MG63 (cell line): ENCODE measurements around the gene LRRC17. TPM values are rescaled to one million over a fixed set of nuclear protein-coding genes. Genes with fewer than 3 reads are reported as not detected.
"Not testable (repeated sequence)": the region's sequence is repeated elsewhere in the genome, so short reads cannot be mapped to it uniquely, and the experiment has no call there.

ENCODE experiments used
- DNase-seq: peaks from one replicate; pipeline ENCODE4 v3.0.0-alpha.2; 2020
- H3K27me3 ChIP-seq: fragments of 250-450 bp; sonication (Bioruptor Pico); 2 replicates; pipeline ENCODE4 v1.5.1; 2020; ENCODE audit warnings: mild to moderate bottlenecking, moderate library complexity
- H3K36me3 ChIP-seq: fragments of 250-450 bp; sonication (Bioruptor Pico); 2 replicates; pipeline ENCODE4 v1.5.1; 2020; ENCODE audit warnings: mild to moderate bottlenecking, moderate library complexity
- H3K4me3 ChIP-seq: fragments of 250-450 bp; sonication (Bioruptor Pico); 2 replicates; pipeline ENCODE4 v1.5.1; 2020; ENCODE audit warnings: mild to moderate bottlenecking, moderate library complexity
- H3K9me3 ChIP-seq: fragments of 250-450 bp; sonication (Bioruptor Pico); 2 replicates; pipeline ENCODE4 v1.5.1; 2020; ENCODE audit warnings: mild to moderate bottlenecking, moderate library complexity
- total RNA-seq: library from RNA; depleted of rRNA; stranded (reverse); fragments of >200 nt; shearing (Covaris generic); gene quantifications from 2 replicates; pipeline ENCODE4 v1.2.3, GENCODE V29; 2014; ENCODE audit warnings: low replicate concordance

LRRC17 gene
- total RNA-seq, 1 experiment from 2014 or later: 0.13 TPM

DNA sequence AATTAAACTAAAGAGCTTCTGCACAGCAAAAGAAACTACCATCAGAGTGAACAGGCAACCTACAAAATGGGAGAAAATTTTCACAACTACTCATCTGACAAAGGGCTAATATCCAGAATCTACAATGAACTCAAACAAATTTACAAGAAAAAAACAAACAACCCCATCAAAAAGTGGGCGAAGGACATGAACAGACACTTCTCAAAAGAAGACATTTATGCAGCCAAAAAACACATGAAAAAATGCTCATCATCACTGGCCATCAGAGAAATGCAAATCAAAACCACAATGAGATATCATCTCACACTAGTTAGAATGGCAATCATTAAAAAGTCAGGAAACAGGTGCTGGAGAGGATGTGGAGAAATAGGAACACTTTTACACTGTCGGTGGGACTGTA lies 49.2 kb downstream of the LRRC17 start:
- DNase-seq, H3K36me3 ChIP-seq, H3K9me3 ChIP-seq, H3K27me3 ChIP-seq, H3K4me3 ChIP-seq: not testable (repeated sequence)

DNA sequence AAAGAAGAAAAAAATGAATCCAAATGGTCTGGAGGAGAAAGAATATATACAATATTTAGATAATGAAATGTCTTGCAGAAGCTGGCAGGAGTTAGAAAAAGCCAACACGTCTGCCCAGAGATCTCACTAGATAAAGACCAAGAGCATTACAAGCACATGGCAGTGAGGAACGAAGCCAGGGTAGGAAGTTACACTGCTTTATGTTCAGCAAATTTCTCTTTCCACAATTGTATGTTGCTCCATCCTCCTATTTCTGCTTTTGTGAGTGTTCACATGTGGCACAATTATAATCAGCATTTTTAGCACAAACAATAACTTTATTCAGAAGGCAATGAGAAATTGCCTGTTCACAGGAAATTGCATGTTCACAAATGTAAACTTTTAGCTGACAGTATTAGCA lies 53.7 kb downstream of the LRRC17 start:
- Histone ChIP-seq H3K27me3 (no peaks in the 10 kb centered on the region), H3K4me3 (no peak overlapping the region), H3K9me3 (no peaks in the 10 kb centered on the region), H3K36me3 (no peaks in the 10 kb centered on the region)
- DNase-seq: no peak

DNA sequence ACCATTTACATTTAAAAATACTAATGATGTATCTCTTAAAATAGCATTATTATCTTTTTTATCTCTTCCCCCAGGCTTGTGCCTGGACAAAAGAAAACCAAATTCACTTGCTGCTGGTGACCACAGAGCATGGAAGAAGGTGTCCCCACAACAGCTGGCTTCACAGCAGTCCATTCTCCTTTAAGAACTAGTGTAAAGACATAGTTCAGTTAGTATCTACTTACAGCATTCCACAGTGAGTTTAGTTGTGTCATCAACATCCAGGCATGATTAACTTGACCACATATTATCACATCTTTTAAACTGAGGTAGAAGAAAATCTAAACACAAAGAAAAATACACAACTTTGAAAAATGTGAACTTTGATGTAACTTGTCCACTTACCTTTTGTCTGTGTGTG lies 55.0 kb downstream of the LRRC17 start:
- Histone ChIP-seq H3K27me3 (no peaks in the 10 kb centered on the region), H3K9me3 (no peaks in the 10 kb centered on the region), H3K4me3 (no peak overlapping the region), H3K36me3 (no peaks in the 10 kb centered on the region)
- no peak for DNase-seq

DNA sequence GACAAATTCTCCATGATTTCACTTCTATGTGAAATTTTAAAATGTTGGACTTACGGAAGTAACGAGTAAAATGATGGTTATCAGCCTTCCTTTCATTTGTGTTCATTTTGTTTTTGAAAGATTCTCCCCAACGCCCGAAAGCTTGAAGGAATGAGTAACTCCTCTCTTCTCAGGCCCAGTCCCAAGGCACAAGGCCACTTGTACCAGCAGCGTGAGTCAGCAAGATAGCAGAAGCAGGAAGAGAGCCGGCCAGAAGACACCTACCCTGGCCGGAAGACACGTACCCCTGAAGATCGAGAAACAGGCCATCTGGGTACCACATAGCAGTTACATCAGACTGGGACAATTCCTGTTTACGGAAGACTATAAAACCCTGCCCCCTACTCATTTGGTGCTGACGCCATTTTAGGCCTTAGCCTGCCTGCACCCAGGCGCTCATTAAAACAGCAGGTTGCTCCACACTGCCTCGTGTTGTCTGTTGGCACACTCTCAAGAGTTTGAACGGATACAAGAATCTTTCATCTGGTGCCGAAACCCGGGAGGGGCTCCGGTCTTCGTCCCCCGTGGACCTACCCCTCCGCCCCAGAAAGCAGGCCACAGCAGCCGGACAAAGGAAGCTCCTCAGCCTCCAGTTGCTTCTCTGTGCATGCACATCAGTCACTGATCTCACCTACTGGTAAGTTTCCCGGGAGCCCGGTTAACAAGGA lies 60.4 kb downstream of the LRRC17 start:
- Histone ChIP-seq H3K27me3 (no peaks in the 10 kb centered on the region), H3K9me3 (no peaks in the 10 kb centered on the region), H3K36me3 (no peaks in the 10 kb centered on the region), H3K4me3 (no peak overlapping the region)
- no peak for DNase-seq

DNA sequence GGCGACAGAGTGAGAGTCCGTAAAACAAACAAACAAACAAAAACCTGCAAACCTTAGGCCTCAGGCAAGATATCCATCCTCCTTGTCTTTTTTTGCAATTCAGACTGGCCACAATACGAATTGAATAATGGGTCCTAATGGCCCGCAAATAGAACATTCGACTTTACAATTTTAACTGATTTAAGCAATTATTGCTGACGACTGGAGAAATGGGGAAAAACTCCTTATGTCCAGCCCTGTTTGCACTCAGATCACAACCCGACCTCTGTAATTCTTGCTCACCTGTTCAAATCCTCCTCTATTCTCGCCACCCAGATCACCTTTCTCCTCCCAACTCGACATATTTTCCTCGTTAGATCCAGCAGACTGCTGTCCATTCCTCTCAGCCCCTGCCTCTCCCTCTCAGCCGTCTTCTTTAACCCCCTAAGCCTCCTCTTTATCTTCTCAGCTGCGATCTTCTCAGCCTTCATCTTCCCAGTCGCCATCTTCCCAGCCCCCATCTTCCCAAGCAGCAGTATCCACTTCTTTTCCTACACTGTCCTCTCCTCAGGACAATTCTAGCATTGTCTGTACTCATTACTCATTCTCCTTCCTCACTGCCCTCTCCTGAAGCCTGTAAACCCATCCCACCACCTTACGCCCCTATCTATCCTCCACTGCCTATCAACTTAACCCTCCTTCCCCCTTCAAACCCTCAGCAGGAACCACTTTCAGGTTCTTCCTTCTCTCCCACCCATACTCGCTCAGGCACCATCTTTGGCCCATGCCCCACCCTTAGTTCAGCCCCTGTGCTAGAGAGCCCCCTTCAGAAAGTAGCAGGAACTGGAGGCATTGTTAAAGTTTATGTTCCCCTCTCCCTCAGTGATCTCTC lies 61.8 kb downstream of the LRRC17 start:
- H3K27me3 ChIP-seq: no peaks in the 10 kb centered on the region
- no peaks in the 10 kb centered on the region for H3K36me3 ChIP-seq
- DNase-seq: no peak
- no peak overlapping the region for H3K4me3 ChIP-seq
- 0 out of 2 replicates have a peak, but pooled peaks cover under 1% of the 10 kb centered on the region for H3K9me3 ChIP-seq

DNA sequence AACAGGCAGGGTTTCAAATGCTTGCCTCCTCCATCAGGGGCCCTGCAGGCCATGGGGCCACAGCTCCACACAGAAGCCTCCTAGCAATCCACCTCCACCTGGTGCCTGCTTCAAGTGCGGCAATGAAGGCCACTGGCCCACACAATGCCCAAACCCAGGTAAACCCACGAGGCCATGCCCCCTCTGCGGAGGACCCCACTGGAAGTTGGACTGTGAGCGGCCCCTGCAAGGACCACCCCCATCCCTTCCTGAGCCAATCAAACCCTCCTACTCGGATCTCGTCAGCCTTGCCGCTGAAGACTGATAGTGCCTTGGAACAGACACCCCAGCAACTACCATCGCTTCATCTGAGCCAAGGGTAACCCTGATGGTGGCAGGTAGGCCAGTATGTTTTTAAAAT lies 63.1 kb downstream of the LRRC17 start:
- Histone ChIP-seq H3K9me3 (0 out of 2 replicates have a peak, but pooled peaks cover 3% of the 10 kb centered on the region), H3K27me3 (no peaks in the 10 kb centered on the region), H3K36me3 (no peaks in the 10 kb centered on the region), H3K4me3 (no peak overlapping the region)
- no peak for DNase-seq

DNA sequence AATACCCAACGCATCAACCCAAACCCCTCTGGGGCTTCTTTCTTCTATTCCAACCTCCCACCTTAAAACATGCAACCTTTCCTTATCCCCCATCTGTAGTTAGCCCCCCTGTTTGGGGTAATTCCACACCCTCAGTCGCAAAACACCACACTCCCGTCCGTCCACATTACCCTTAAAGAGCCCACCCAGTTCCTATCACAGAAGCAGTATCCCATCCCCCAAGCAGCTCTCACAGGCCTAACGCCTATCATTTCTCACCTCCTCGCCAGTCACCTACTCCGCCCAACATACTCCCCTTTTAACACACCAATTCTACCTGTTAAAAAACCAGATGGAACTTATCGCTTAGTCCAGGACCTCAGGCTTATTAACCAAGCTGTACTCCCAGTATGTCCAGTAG lies 63.7 kb downstream of the LRRC17 start:
- H3K4me3 ChIP-seq: no peak overlapping the region
- H3K9me3 ChIP-seq: 0 out of 2 replicates have a peak, but pooled peaks cover 3% of the 10 kb centered on the region
- DNase-seq: no peak
- H3K36me3 ChIP-seq: no peaks in the 10 kb centered on the region
- no peaks in the 10 kb centered on the region for H3K27me3 ChIP-seq

DNA sequence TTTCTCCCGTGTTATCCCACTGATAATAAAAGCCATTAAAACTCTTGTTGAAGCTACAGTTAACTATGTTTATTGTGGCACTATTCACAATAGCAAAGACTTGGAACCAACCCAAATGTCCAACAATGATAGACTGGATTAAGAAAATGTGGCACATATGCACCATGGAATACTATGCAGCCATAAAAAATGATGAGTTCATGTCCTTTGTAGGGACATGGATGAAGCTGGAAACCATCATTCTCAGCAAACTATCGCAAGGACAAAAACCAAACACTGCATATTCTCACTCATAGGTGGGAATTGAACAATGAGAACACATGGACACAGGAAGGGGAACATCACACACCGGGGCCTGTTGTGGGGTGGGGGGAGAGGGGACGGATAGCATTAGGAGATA lies 64.8 kb downstream of the LRRC17 start:
- not testable (repeated sequence) for H3K36me3 ChIP-seq, H3K27me3 ChIP-seq, H3K4me3 ChIP-seq, H3K9me3 ChIP-seq, DNase-seq

DNA sequence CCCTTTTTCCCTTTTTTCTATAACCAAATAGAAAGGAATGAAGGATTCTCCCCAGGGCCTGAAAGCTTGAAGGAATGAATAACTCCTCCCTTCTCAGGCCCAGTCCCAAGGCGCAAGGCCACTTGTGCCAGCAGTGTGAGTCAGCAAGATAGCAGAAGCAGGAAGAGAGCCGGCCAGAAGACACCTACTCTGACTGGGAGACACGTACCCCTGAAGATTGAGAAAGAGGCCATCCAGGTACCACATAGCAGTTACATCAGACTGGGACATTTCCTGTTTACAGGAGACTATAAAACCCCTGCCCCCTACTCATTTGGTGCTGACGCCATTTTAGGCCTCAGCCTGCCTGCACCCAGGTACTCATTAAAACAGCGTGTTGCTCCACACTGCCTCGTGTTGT lies 65.5 kb downstream of the LRRC17 start:
- Histone ChIP-seq H3K36me3 (no peaks in the 10 kb centered on the region), H3K27me3 (no peaks in the 10 kb centered on the region), H3K4me3 (no peak overlapping the region), H3K9me3 (0 out of 2 replicates have a peak, but pooled peaks cover 3% of the 10 kb centered on the region)
- DNase-seq: peak; percentile 77

DNA sequence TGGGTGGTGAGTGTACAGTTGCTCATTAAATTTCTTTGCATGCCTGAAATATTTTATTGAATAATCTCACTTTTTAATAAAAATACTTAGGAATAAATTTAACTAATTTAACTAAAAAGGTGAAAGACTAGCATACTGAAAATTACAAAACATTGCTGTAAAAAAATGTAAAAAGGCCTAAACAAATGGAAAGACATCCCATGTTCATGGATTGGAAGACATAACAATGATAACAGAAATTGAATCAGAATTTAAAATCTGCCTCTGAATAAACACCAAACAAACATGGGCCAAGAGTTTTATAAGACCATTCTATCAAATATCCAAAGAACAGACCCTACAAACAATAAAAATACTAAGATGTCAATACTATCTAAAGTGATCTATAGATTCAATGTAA lies 66.9 kb downstream of the LRRC17 start:
- no peaks in the 10 kb centered on the region for H3K27me3 ChIP-seq
- 0 out of 2 replicates have a peak, but pooled peaks cover 3% of the 10 kb centered on the region for H3K9me3 ChIP-seq
- H3K36me3 ChIP-seq: no peaks in the 10 kb centered on the region
- no peak overlapping the region for H3K4me3 ChIP-seq
- no peak for DNase-seq

DNA sequence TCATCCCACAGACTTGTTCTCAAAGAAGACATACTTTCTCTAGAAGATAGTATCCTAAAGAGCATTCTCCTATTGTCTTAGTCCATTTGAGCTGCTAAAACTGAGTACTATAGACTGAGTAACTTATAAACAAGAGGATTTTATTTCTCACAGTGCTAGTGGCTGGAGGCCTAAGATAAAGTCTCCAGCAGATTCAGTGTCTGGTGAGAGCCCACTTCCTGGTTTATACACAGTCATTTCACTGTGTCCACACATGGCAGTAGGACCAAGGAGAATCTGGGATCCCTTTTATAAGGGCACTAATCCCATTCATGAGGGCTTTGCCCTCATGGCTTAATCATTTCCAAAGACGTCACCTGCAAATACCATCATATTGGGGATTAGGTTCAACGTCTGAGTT lies 68.7 kb downstream of the LRRC17 start:
- 0 out of 2 replicates have a peak, but pooled peaks cover 3% of the 10 kb centered on the region for H3K9me3 ChIP-seq
- DNase-seq: no peak
- no peak overlapping the region for H3K4me3 ChIP-seq
- no peaks in the 10 kb centered on the region for H3K36me3 ChIP-seq
- no peaks in the 10 kb centered on the region for H3K27me3 ChIP-seq

DNA sequence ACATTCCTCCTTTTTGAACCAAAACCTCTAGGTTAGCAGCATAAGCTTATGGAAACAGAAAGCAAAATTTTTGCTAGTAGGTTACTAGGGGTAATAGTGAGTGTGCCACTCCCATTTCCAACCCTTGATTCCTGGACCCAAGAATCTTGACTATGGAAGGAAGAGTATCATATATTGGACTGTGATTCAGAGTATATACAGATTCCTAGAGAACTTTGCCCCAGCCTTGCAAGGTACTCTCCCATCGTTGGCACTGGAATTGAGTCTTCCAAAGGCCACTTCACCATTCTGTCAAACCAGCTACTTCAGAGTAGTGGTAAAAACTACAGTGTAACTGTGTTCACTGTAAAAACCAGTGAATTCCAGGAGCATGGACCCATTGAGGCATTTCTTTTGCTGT lies 69.4 kb downstream of the LRRC17 start:
- Histone ChIP-seq H3K9me3 (0 out of 2 replicates have a peak, but pooled peaks cover 3% of the 10 kb centered on the region), H3K4me3 (no peak overlapping the region)
- no peak for DNase-seq

DNA sequence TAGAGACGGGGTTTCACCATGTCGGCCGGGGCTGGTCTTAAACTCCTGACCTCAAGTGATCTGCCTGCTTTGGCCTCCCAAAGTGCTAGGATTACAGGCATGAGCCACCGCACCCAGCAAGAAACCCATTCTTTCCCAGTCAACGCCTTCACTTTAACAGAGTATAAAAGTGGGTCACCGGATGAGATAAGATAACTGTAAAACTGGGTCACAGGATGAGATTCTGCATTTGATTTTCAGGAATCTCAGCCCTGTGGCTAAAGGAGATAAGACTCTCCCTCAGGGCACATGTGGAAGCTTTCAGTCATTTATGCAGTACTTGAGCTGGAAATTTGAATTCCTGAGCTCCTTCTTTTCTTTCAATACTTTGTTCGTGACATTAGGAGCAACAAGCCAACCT lies 70.8 kb downstream of the LRRC17 start:
- Histone ChIP-seq H3K36me3 (no peaks in the 10 kb centered on the region), H3K4me3 (no peak overlapping the region), H3K27me3 (no peaks in the 10 kb centered on the region), H3K9me3 (0 out of 2 replicates have a peak, but pooled peaks cover 3% of the 10 kb centered on the region)
- DNase-seq: no peak

More for the DNA sequence above, 69.4 kb downstream of the LRRC17 start:
- Histone ChIP-seq H3K36me3 (no peaks in the 10 kb centered on the region), H3K27me3 (no peaks in the 10 kb centered on the region)

DNA sequence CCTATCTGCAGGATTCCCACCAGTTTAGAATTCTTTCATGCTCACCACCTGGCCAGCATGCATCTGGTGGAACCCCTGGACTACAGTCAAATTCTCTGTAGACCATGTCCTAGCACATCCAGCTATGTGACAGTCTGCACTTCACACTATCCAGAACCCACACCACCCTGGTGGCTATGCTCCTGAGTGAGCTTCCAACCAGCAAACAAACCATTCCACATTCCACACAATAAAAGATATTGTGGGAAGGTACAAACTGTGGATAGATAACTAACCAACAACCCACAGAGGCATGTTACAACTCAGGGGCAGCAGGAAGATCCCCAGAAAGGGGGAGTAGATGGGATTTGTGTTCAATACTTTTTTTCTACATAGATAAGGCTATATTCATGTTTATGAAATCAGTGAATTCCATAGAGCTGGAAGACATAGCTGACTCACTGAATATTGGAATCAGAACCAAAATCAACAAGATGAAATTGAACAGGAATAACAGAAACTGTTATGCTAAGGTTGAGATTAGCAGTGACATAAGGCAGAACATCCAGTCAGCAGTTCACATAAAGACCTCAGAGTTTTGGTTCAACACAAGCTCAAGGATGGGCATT lies 72.5 kb downstream of the LRRC17 start:
- Histone ChIP-seq H3K36me3 (no peaks in the 10 kb centered on the region), H3K27me3 (no peaks in the 10 kb centered on the region), H3K9me3 (no peaks in the 10 kb centered on the region), H3K4me3 (no peak overlapping the region)
- DNase-seq: no peak

DNA sequence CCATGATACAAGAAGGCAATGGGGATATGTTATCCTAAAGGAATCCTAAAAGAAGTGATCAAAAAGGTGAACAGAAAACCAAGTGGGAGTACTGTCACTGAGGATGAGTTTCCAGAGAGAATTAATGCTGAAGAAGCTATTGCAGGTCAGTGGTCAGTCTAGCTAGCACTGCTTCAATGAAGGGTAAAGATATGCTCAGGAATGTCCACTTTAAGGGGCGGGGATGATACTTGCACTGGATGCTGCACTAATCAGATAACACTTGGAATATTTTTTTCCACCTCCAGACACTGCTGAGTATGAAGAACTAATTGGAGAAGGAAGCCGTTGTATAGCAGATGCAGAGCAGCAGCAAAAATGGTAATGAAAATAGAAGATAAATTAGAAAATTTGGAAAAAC lies 75.3 kb downstream of the LRRC17 start:
- DNase-seq: no peak
- no peaks in the 10 kb centered on the region for H3K27me3 ChIP-seq
- H3K36me3 ChIP-seq: no peaks in the 10 kb centered on the region
- 0 out of 2 replicates have a peak, but pooled peaks cover 2% of the 10 kb centered on the region for H3K9me3 ChIP-seq
- H3K4me3 ChIP-seq: no peak overlapping the region

DNA sequence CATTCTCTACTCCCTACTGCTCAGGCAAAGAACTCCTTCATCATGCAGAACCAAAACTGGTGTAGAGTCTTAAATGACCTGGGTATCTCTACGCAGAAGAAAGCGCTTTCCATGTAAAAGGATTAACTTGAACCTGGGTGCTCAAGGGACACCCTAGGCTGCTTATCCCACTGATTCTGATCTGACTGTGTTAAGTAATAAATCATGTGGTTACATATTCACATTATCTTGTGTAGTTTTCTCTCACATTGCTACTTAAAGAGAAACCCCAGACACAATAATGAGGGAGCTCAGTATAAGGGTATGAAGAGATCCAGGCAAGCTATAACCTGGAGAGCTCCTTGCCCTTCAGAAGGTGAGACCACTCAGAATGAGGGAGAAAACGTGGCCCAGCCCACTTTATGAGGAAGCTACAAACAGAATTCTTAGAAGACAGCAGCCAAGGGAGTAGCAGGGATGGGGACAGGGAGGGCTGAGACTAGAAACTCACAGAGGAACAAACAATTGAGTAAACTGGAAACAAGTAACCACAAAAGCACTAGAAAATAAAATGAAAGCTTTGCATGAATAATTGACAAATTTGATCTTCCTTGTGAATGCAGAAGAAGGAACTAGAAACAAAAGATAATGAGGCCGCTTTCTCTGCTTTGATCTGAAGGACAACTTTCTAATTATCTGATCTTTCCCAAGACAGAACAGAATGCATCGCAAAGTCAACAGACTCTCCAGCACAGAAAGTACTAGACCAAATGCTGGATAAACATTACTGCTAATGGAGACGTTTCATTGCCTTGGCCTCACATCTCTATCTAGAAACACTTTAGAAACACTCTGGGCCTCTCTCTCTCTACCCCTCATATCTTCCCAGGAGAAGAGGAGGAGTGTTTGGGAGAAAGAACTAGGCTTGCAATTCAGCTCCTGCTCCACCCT lies 76.1 kb downstream of the LRRC17 start:
- 0 out of 2 replicates have a peak, but pooled peaks cover 2% of the 10 kb centered on the region for H3K9me3 ChIP-seq
- no peak overlapping the region for H3K4me3 ChIP-seq
- no peak for DNase-seq
- H3K27me3 ChIP-seq: no peaks in the 10 kb centered on the region
- no peaks in the 10 kb centered on the region for H3K36me3 ChIP-seq
